H1 (cell line): ENCODE results near the gene CORO2B. TPM values are rescaled to one million over a fixed set of nuclear protein-coding genes. Genes with fewer than 3 reads are reported as not detected.

Experiments
- CTCF ChIA-PET: fragments of 300-600 bp; sonication (Branson Sonifier 250); formaldehyde crosslinking; loops from one replicate; lab custom pipeline; 2021; ENCODE audit not compliant: partially characterized antibody; lab: Charles Lee
- POLR2A ChIA-PET: fragments of 300-600 bp; sonication (Branson Sonifier 250); formaldehyde crosslinking; loops from one replicate; lab custom pipeline; 2021; ENCODE audit warnings: inconsistent platforms; ENCODE audit not compliant: partially characterized antibody; lab: Charles Lee
- DNase-seq, 2 experiments: peaks; one replicate each; pipeline versions ENCODE4 v3.0.0 to v3.0.0-alpha.2; 2010 to 2022; ENCODE audit warnings: low spot score in 2 of 2, low read depth in 1 of 2, mixed read lengths in 1 of 2
- FAIRE-seq: peaks from 2 replicates; lab custom pipeline; 2011; peaks lifted over from hg19 to GRCh38; lab: Jason Lieb, UNC
- H2AFZ ChIP-seq: 2 replicates; pipeline ENCODE4 v1.8.1; 2012; ENCODE audit warnings: low read length, inconsistent platforms
- H2AK5ac ChIP-seq: 2 replicates; pipeline ENCODE4 v1.6.1; 2013; ENCODE audit warnings: low read depth, low read length
- H2BK120ac ChIP-seq: replicated peaks from 2 replicates; pipeline ENCODE3; 2013; ENCODE audit warnings: low read depth, low read length, inconsistent platforms
- H2BK12ac ChIP-seq: 2 replicates; pipeline ENCODE4 v1.6.1; 2013; ENCODE audit warnings: low read depth, low read length
- H2BK15ac ChIP-seq: 2 replicates; pipeline ENCODE4 v1.6.1; 2013; ENCODE audit warnings: low read length
- H2BK20ac ChIP-seq: 2 replicates; pipeline ENCODE4 v1.6.1; 2013; ENCODE audit warnings: low read length
- H2BK5ac ChIP-seq: 2 replicates; pipeline ENCODE4 v1.6.1; 2013; ENCODE audit warnings: low read depth, low read length
- H3K14ac ChIP-seq: 2 replicates; pipeline ENCODE4 v1.6.1; 2013; ENCODE audit warnings: inconsistent platforms; ENCODE audit not compliant: insufficient read length
- H3K18ac ChIP-seq: 2 replicates; pipeline ENCODE4 v1.6.1; 2013; ENCODE audit warnings: low read length; ENCODE audit errors: extremely low read depth
- H3K23ac ChIP-seq: 2 replicates; pipeline ENCODE4 v1.6.1; 2013; ENCODE audit warnings: inconsistent platforms; ENCODE audit not compliant: insufficient read length
- H3K23me2 ChIP-seq: 2 replicates; pipeline ENCODE4 v1.6.1; 2013; ENCODE audit warnings: low read depth, low read length
- H3K27ac ChIP-seq: 2 replicates; pipeline ENCODE4 v1.6.1; 2011; ENCODE audit warnings: low read depth, low read length, inconsistent platforms
- H3K27me3 ChIP-seq, 4 experiments: replicated peaks in 1 of 4; 1 replicate in 1 of 4; 2 replicates in 3 of 4; pipeline versions ENCODE4 v1.6.1 to v1.8.1; 2011 to 2013; ENCODE audit warnings: low read length in 3 of 4, mild to moderate bottlenecking in 3 of 4, inconsistent platforms in 2 of 4, mixed read lengths in 2 of 4, moderate library complexity in 1 of 4; ENCODE audit not compliant: control insufficient read depth in 3 of 4, insufficient read depth in 3 of 4; ENCODE audit errors: extremely low read depth in 1 of 4
- H3K36me3 ChIP-seq, 4 experiments: 2 replicates each; pipeline versions ENCODE4 v1.6.1 to v1.8.1; 2011 to 2013; ENCODE audit warnings: mild to moderate bottlenecking in 4 of 4, low read length in 3 of 4, moderate library complexity in 2 of 4, control low read depth in 1 of 4, inconsistent platforms in 1 of 4; ENCODE audit not compliant: insufficient read depth in 4 of 4, control insufficient read depth in 2 of 4
- H3K4ac ChIP-seq: replicated peaks from 2 replicates; pipeline ENCODE3; 2013; ENCODE audit warnings: low read length, low read depth, mixed read lengths, inconsistent platforms; ENCODE audit not compliant: insufficient read length
- H3K4me1 ChIP-seq, 4 experiments: replicated peaks in 1 of 4; 1 replicate in 1 of 4; 2 replicates in 3 of 4; pipeline versions ENCODE4 v1.6.1 to v1.8.1; 2011 to 2013; ENCODE audit warnings: low read length in 3 of 4, inconsistent platforms in 2 of 4, mixed read lengths in 1 of 4; ENCODE audit not compliant: insufficient read depth in 4 of 4, control insufficient read depth in 3 of 4
- H3K4me2 ChIP-seq, 2 experiments: 2 replicates each; pipeline versions ENCODE4 v1.6.1 to v1.8.1; 2011 to 2013; ENCODE audit warnings: low read depth in 2 of 2, low read length in 2 of 2, control low read depth in 1 of 2, inconsistent platforms in 1 of 2, mild to moderate bottlenecking in 1 of 2; ENCODE audit not compliant: insufficient read depth in 1 of 2
- H3K4me3 ChIP-seq, 4 experiments: fragments of 200-600, 300-600 bp in 1 of 4; sonication (generic), shearing (Covaris generic), sonication (Bioruptor Twin) in 1 of 4; 2 replicates each; pipeline versions ENCODE4 v1.5.1 to v1.8.1; 2011 to 2016; ENCODE audit warnings: low read length in 4 of 4, low read depth in 3 of 4, control low read depth in 2 of 4, inconsistent platforms in 2 of 4, mild to moderate bottlenecking in 2 of 4, mixed read lengths in 1 of 4, moderate library complexity in 1 of 4; ENCODE audit not compliant: insufficient read depth in 2 of 4; ENCODE audit errors: extremely low read depth in 1 of 4
- H3K56ac ChIP-seq: replicated peaks from 2 replicates; pipeline ENCODE3; 2013; ENCODE audit warnings: low read depth, mild to moderate bottlenecking, mixed read lengths, low read length, inconsistent platforms; ENCODE audit not compliant: insufficient read length
- H3K79me1 ChIP-seq: 2 replicates; pipeline ENCODE4 v1.6.1; 2013; ENCODE audit warnings: low read depth, low read length, control low read depth
- H3K79me2 ChIP-seq, 2 experiments: 2 replicates each; pipeline versions ENCODE4 v1.6.1 to v1.8.1; 2012 to 2013; ENCODE audit warnings: low read length in 2 of 2, mild to moderate bottlenecking in 2 of 2, inconsistent platforms in 1 of 2; ENCODE audit not compliant: insufficient read depth in 2 of 2, control insufficient read depth in 1 of 2
- H3K9ac ChIP-seq, 4 experiments: replicated peaks in 1 of 4; 1 replicate in 1 of 4; 2 replicates in 3 of 4; pipeline versions ENCODE4 v1.6.1 to v1.8.1; 2011 to 2013; ENCODE audit warnings: low read depth in 3 of 4, low read length in 3 of 4, control low read depth in 2 of 4, mild to moderate bottlenecking in 2 of 4, moderate library complexity in 2 of 4, inconsistent platforms in 1 of 4; ENCODE audit errors: extremely low read depth in 1 of 4
- H3K9me3 ChIP-seq, 2 experiments: 2 replicates each; pipeline versions ENCODE4 v1.6.1 to v1.8.1; 2012 to 2013; ENCODE audit warnings: mild to moderate bottlenecking in 2 of 2, moderate library complexity in 2 of 2, control low read depth in 1 of 2, inconsistent platforms in 1 of 2, low read depth in 1 of 2, low read length in 1 of 2, mixed read lengths in 1 of 2; ENCODE audit not compliant: insufficient read depth in 2 of 2
- H4K20me1 ChIP-seq, 2 experiments: replicated peaks in 1 of 2; 2 replicates each; pipeline versions ENCODE3 to v1.8.1; 2011 to 2013; ENCODE audit warnings: inconsistent platforms in 2 of 2, low read length in 2 of 2, mild to moderate bottlenecking in 1 of 2; ENCODE audit not compliant: insufficient read depth in 2 of 2, control insufficient read depth in 1 of 2
- H4K5ac ChIP-seq: 2 replicates; pipeline ENCODE4 v1.6.1; 2013; ENCODE audit warnings: low read length, low read depth, mixed read lengths, inconsistent platforms; ENCODE audit not compliant: insufficient read length
- H4K8ac ChIP-seq: 2 replicates; pipeline ENCODE4 v1.8.0; 2013; ENCODE audit warnings: mild to moderate bottlenecking, moderate library complexity, low read length, inconsistent platforms; ENCODE audit not compliant: insufficient read depth; ENCODE audit errors: extremely low read depth
- H4K91ac ChIP-seq: replicated peaks from 2 replicates; pipeline ENCODE3; 2013; ENCODE audit warnings: low read length, mixed read lengths, inconsistent platforms; ENCODE audit not compliant: insufficient read length
- BCL11A ChIP-seq, 2 experiments: IDR thresholded peaks; one replicate each; pipeline ENCODE4 v1.6.1; 2011; ENCODE audit warnings: low read depth in 2 of 2, low read length in 2 of 2, mild to moderate bottlenecking in 2 of 2
- BRCA1 ChIP-seq: IDR thresholded peaks from 2 replicates; pipeline ENCODE4 v1.6.1; 2012; ENCODE audit warnings: low read depth, low read length, improper control_type of control experiment
- CTBP2 ChIP-seq: IDR thresholded peaks from 2 replicates; pipeline ENCODE4 v1.7.0; 2011; ENCODE audit warnings: borderline replicate concordance, mild to moderate bottlenecking, moderate library complexity, mixed read lengths, low read length; ENCODE audit not compliant: insufficient read depth, insufficient read length
- EGR1 ChIP-seq: IDR thresholded peaks from 2 replicates; pipeline ENCODE4 v1.6.1; 2011; ENCODE audit warnings: low read depth, low read length, borderline replicate concordance
- EZH2 ChIP-seq: fragments of 200-600 bp; sonication (generic); IDR thresholded peaks from 2 replicates; pipeline ENCODE4 v1.7.1; 2012; ENCODE audit warnings: low read depth, mild to moderate bottlenecking, moderate library complexity, low read length, inconsistent platforms; ENCODE audit not compliant: severe bottlenecking
- FOSL1 ChIP-seq: IDR thresholded peaks from 2 replicates; pipeline ENCODE4 v1.6.1; 2011; ENCODE audit warnings: mild to moderate bottlenecking, low read depth, low read length, moderate library complexity; ENCODE audit not compliant: insufficient read depth
- JUND ChIP-seq: IDR thresholded peaks from 2 replicates; pipeline ENCODE4 v1.6.1; 2011; ENCODE audit warnings: mild to moderate bottlenecking, improper control_type of control experiment, low read length
- MAFK ChIP-seq: IDR thresholded peaks from 2 replicates; pipeline ENCODE4 v1.6.1; 2012; ENCODE audit warnings: low read depth, mild to moderate bottlenecking, improper control_type of control experiment, low read length
- RXRA ChIP-seq: IDR thresholded peaks from 2 replicates; pipeline ENCODE4 v1.6.1; 2011; ENCODE audit warnings: low read depth, mild to moderate bottlenecking, low read length, moderate library complexity; ENCODE audit not compliant: insufficient read depth
- SIRT6 ChIP-seq: IDR thresholded peaks from one replicate; pipeline ENCODE4 v1.7.1; 2012; ENCODE audit warnings: low read length, inconsistent platforms
- SP1 ChIP-seq: IDR thresholded peaks from 2 replicates; pipeline ENCODE4 v1.6.1; 2011; ENCODE audit warnings: low read depth, low read length
- SRF ChIP-seq: IDR thresholded peaks from 2 replicates; pipeline ENCODE4 v1.6.1; 2011; ENCODE audit warnings: mild to moderate bottlenecking, low read depth, low read length, moderate library complexity
- YY1 ChIP-seq: IDR thresholded peaks from 2 replicates; pipeline ENCODE4 v1.6.1; 2011; ENCODE audit warnings: low read depth, mild to moderate bottlenecking, low read length
- WGBS, 2 experiments: shearing (Covaris generic) in 1 of 2; methylation state at CpG; one replicate each; pipeline versions ENCODE4 v1.1.6 to v1.1.7; 2013 to 2015; ENCODE audit warnings: low lambda C conversion rate in 2 of 2, mixed read lengths in 2 of 2, inconsistent platforms in 1 of 2, low coverage in 1 of 2, missing lambda C conversion rate in 1 of 2; ENCODE audit not compliant: insufficient replicate concordance in 2 of 2, insufficient coverage in 1 of 2, insufficient read length in 1 of 2; ENCODE audit errors: extremely low coverage in 1 of 2, missing lambda C conversion rate in 1 of 2; 5-methylcytosine and 5-hydroxymethylcytosine counted together
- polyA plus RNA-seq, 7 experiments: library from polyadenylated mRNA; depleted of rRNA in 3 of 7; stranded (reverse) in 5 of 7; unstranded in 2 of 7; fragments of >200 nt in 5 of 7; fragments of 200-250 nt in 2 of 7; gene quantifications; 1 replicate in 5 of 7; 2 replicates in 1 of 7; 4 replicates in 1 of 7; pipeline versions ENCODE4 v1.2.1 to v1.2.3, GENCODE V29; 2011 to 2013; ENCODE audit warnings: missing spikeins in 2 of 7, mixed read lengths in 2 of 7
- total RNA-seq: library from RNA; stranded (reverse); fragmentation: NEBNext Ultra II Directional; extraction: Animal tissue kit (Norgen Biotek cat#: 25700); gene quantifications from 2 replicates; pipeline ENCODE4 v1.2.1, GENCODE V29; 2021
- TF ChIP-seq, protein P1 (sequence below): IDR thresholded peaks from 2 replicates; pipeline ENCODE4 v1.6.1; 2012; ENCODE audit warnings: low read length, inconsistent platforms

The CORO2B gene
- total and polyA plus RNA-seq, 2 of the 8 experiments (the other 6 are each of a cell fraction or from before 2014, with no cell fraction given): 3.4 to 6.7 TPM

DNA sequence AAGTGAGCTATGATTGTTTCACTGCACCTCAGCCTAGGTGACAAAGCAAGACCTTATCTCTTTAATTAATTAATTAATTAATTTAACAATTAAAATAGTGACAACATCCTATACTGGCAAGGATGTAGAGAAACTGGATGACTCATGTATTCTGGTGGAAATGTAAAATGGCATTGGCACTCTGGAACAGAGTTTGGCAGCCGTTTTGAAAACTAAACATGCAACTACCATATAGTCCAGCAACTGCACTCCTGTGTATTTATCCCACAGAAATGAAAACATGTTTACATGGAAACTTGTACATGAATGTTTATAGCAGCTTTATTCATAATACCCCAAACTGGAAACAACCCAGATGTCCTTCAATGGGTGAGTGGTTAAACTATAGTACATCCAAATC, 185.3 kb downstream of the CORO2B start:
- Histone ChIP-seq H3K27ac (no peak overlapping the region), H2AFZ (no peak overlapping the region), H3K18ac (no peak overlapping the region)
- TF ChIP-seq EZH2: no peak
- no peak for TF ChIP-seq BRCA1
- TF ChIP-seq SP1: no peak
- TF ChIP-seq SRF: no peak
- TF ChIP-seq JUND: no peak
- no peak for TF ChIP-seq YY1
- no peak for TF ChIP-seq CTBP2
- TF ChIP-seq EGR1: no peak
- TF ChIP-seq, protein P1, sequence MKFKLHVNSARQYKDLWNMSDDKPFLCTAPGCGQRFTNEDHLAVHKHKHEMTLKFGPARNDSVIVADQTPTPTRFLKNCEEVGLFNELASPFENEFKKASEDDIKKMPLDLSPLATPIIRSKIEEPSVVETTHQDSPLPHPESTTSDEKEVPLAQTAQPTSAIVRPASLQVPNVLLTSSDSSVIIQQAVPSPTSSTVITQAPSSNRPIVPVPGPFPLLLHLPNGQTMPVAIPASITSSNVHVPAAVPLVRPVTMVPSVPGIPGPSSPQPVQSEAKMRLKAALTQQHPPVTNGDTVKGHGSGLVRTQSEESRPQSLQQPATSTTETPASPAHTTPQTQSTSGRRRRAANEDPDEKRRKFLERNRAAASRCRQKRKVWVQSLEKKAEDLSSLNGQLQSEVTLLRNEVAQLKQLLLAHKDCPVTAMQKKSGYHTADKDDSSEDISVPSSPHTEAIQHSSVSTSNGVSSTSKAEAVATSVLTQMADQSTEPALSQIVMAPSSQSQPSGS: no peak
- no peak for TF ChIP-seq BCL11A (IDR thresholded peaks at IDR 0.05; ENCODE audit: low read depth in 2 of 2, low read length in 2 of 2)
- no peak for TF ChIP-seq MAFK
- no peak for TF ChIP-seq SIRT6
- no peak for TF ChIP-seq FOSL1
- TF ChIP-seq RXRA: no peak
- TF ChIP-seq, all 59 proteins: peak for 0
- Histone ChIP-seq H3K4me1 (no peaks in the 10 kb centered on the region), H4K8ac (no peak overlapping the region), H2BK12ac (no peak overlapping the region), H3K23me2 (no peaks in the 10 kb centered on the region), H2BK5ac (no peak overlapping the region), H3K9ac (no peak overlapping the region), H3K27me3 (no peaks in the 10 kb centered on the region), H3K79me1 (no peaks in the 10 kb centered on the region), H2BK120ac (no peak overlapping the region), H3K4me3 (no peak overlapping the region), H3K4ac (no peak overlapping the region), H3K14ac (no peak overlapping the region), H3K36me3 (no peaks in the 10 kb centered on the region), H4K5ac (no peak overlapping the region), H2AK5ac (no peak overlapping the region), H3K79me2 (no peaks in the 10 kb centered on the region), H3K9me3 (no peaks in the 10 kb centered on the region), H2BK20ac (no peak overlapping the region), H3K23ac (no peak overlapping the region), H2BK15ac (no peak overlapping the region), H3K4me2 (no peak overlapping the region), H4K91ac (no peak overlapping the region), H4K20me1 (no peaks in the 10 kb centered on the region), H3K56ac (no peak overlapping the region)
- POLR2A ChIA-PET: interaction anchor here (1.9 kb wide), 1 partner anchor 9 kb away, joined by 6 read pairs; no protein-coding TSS in a partner anchor
- FAIRE-seq: no peak
- CTCF ChIA-PET: interaction anchor here (2.1 to 2.2 kb wide), 2 partner anchors 19 to 112 kb away, joined by 5 to 8 read pairs; no protein-coding TSS in a partner anchor
- DNase-seq: no peak
- WGBS, 2 experiments: 96% methylated on average over 1 of the region's 1 CpG; no CpG with 5 or more reads in 1 of the 2 experiments
